MM.1S (cell line): ENCODE measurements around the gene EEPD1.

Source experiments
- DNase-seq: peaks from one replicate; pipeline ENCODE4 v3.0.0-alpha.2; 2015
- H2AFZ ChIP-seq: fragments of 300-600 bp; sonication (generic); 2 replicates; pipeline ENCODE4 v1.6.0; 2016; ENCODE audit warnings: antibody characterized with exemption, low read length
- H3F3A ChIP-seq: fragments of 300-600 bp; sonication (generic); 2 replicates; pipeline ENCODE4 v1.6.1; 2016; ENCODE audit warnings: mild to moderate bottlenecking, antibody characterized with exemption, low read length, moderate library complexity, mixed read lengths; ENCODE audit not compliant: insufficient read depth
- H3K27ac ChIP-seq: fragments of 300-600 bp; sonication (generic); 2 replicates; pipeline ENCODE4 v1.5.1; 2016; ENCODE audit warnings: mild to moderate bottlenecking, low read length
- H3K27me3 ChIP-seq: fragments of 300-600 bp; sonication (generic); replicated peaks from 2 replicates; pipeline ENCODE4 v1.6.0; 2016; ENCODE audit warnings: low read length; ENCODE audit not compliant: insufficient read depth
- H3K36me3 ChIP-seq: fragments of 300-600 bp; sonication (generic); replicated peaks from 2 replicates; pipeline ENCODE4 v1.6.1; 2016; ENCODE audit warnings: mild to moderate bottlenecking, low read length, mixed read lengths; ENCODE audit not compliant: insufficient read depth
- H3K4me1 ChIP-seq: fragments of 300-600 bp; sonication (generic); 2 replicates; pipeline ENCODE4 v1.6.1; 2016; ENCODE audit warnings: low read length, mixed read lengths
- H3K4me2 ChIP-seq: fragments of 300-600 bp; sonication (generic); 2 replicates; pipeline ENCODE4 v1.6.0; 2016; ENCODE audit warnings: low read depth, low read length
- H3K4me3 ChIP-seq: fragments of 300-600 bp; sonication (generic); 2 replicates; pipeline ENCODE4 v1.5.1; 2016; ENCODE audit warnings: low read length, mixed read lengths
- H3K79me2 ChIP-seq: fragments of 300-600 bp; sonication (generic); 2 replicates; pipeline ENCODE4 v1.6.1; 2016; ENCODE audit warnings: mixed run types, low read length, mixed read lengths
- H3K9ac ChIP-seq: fragments of 300-600 bp; sonication (generic); 2 replicates; pipeline ENCODE4 v1.6.1; 2016; ENCODE audit warnings: low read length, mixed read lengths
- H3K9me2 ChIP-seq: fragments of 300-600 bp; sonication (generic); replicated peaks from 2 replicates; pipeline ENCODE4 v1.6.1; 2016; ENCODE audit warnings: mild to moderate bottlenecking, low read length, mixed read lengths; ENCODE audit not compliant: insufficient read depth
- H3K9me3 ChIP-seq: fragments of 300-600 bp; sonication (generic); replicated peaks from 2 replicates; pipeline ENCODE4 v1.6.1; 2016; ENCODE audit warnings: mild to moderate bottlenecking, low read length, mixed read lengths; ENCODE audit not compliant: insufficient read depth
- H4K20me1 ChIP-seq: fragments of 300-600 bp; sonication (generic); 2 replicates; pipeline ENCODE4 v1.6.1; 2016; ENCODE audit warnings: mild to moderate bottlenecking, low read length, moderate library complexity, mixed read lengths; ENCODE audit not compliant: insufficient read depth
- CTCF ChIP-seq: fragments of 300-600 bp; sonication (generic); IDR thresholded peaks from 2 replicates; pipeline ENCODE4 v1.5.1; 2016; ENCODE audit warnings: antibody characterized with exemption, low read length, mixed read lengths
- EZH2 ChIP-seq: fragments of 300-600 bp; sonication (generic); optimal IDR thresholded peaks from 2 replicates; pipeline ENCODE3; 2017; ENCODE audit warnings: low read depth, mild to moderate bottlenecking, antibody characterized with exemption, low read length, mixed read lengths
- EZH2phosphoT487 ChIP-seq: fragments of 300-600 bp; sonication (generic); IDR thresholded peaks from 2 replicates; pipeline ENCODE4 v1.6.1; 2018; ENCODE audit warnings: antibody characterized with exemption, low read length

Gene EEPD1

GRCh38 chr7:36151921-36152755 is 916 bp upstream of the EEPD1 start:
- Histone ChIP-seq H3K4me2 (peak overlapping the region; percentile 74), H3K36me3 (no peaks in the 10 kb centered on the region), H3K9me2 (no peaks in the 10 kb centered on the region), H4K20me1 (no peaks in the 10 kb centered on the region), H3K9ac (no peak overlapping the region), H3K4me3 (peak overlapping the region; percentile 46), H3K9me3 (no peaks in the 10 kb centered on the region), H3K4me1 (peaks cover 7% of the 10 kb centered on the region; the same call in 1 of the 2 replicates), H2AFZ (peak overlapping the region; percentile 59), H3K27me3 (no peaks in the 10 kb centered on the region), H3K27ac (no peak overlapping the region), H3K79me2 (no peaks in the 10 kb centered on the region), H3F3A (no peaks in the 10 kb centered on the region)
- no peak for DNase-seq
- TF ChIP-seq EZH2: no peak
- TF ChIP-seq EZH2phosphoT487: no peak
- no peak for TF ChIP-seq CTCF

DNA sequence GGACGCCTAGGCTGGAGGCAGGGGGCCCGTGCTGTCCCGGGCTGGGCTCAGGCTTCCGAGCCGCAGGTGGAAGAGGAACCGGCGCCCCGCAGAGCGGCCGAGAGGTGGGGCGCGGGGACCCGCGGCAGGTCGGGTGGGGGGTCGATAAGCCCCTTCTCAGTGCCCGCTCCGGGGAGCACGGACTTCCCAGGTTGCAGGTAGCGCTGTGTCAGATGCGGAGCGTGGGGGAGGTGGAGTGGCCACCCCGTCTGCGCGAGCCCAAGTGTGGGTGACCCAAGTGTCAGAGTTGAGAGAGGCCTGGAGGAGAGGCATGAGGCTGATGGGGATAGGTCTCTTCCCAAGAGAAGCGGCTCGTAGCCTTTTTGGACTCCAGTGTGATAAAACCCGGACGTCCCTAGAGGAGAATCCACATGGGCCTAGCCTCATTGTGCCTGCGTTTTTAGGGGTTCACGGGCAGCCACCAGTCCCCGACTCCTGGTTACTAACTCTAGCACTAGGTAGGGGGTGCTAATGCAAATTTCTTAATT is 580 bp downstream of the EEPD1 start:
- H3K79me2 ChIP-seq: no peaks in the 10 kb centered on the region
- H3K27me3 ChIP-seq: no peaks in the 10 kb centered on the region
- H3K4me3 ChIP-seq: peak overlapping the region; percentile 88
- H3K9me2 ChIP-seq: no peaks in the 10 kb centered on the region
- no peaks in the 10 kb centered on the region for H3K36me3 ChIP-seq
- no peaks in the 10 kb centered on the region for H3K9me3 ChIP-seq
- no peaks in the 10 kb centered on the region for H3F3A ChIP-seq
- peaks cover 7% of the 10 kb centered on the region; the same call in 1 of the 2 replicates for H3K4me1 ChIP-seq
- H3K4me2 ChIP-seq: peak overlapping the region; percentile 99
- H3K9ac ChIP-seq: peak overlapping the region; percentile 63
- H3K27ac ChIP-seq: no peak overlapping the region
- no peak for DNase-seq
- no peak for TF ChIP-seq EZH2
- no peak for TF ChIP-seq EZH2phosphoT487
- no peak for TF ChIP-seq CTCF
- no peaks in the 10 kb centered on the region for H4K20me1 ChIP-seq
- H2AFZ ChIP-seq: peak overlapping the region; percentile 96

GRCh38 chr7:36154255-36155212 is 1.5 kb downstream of the EEPD1 start:
- Histone ChIP-seq H4K20me1 (no peaks in the 10 kb centered on the region), H3K27ac (no peak overlapping the region), H3K4me2 (no peak overlapping the region), H3K79me2 (no peaks in the 10 kb centered on the region), H3K27me3 (no peaks in the 10 kb centered on the region), H3F3A (no peaks in the 10 kb centered on the region), H3K36me3 (no peaks in the 10 kb centered on the region), H3K9me3 (no peaks in the 10 kb centered on the region), H3K9ac (no peak overlapping the region), H3K9me2 (no peaks in the 10 kb centered on the region), H3K4me1 (peaks cover 7% of the 10 kb centered on the region; the same call in 1 of the 2 replicates), H2AFZ (no peak overlapping the region), H3K4me3 (no peak overlapping the region)
- TF ChIP-seq CTCF (no peak), EZH2phosphoT487 (no peak), EZH2 (no peak)
- DNase-seq: no peak
